Panc1 (cell line): ENCODE measurements around the gene OR10A6. TPM values are rescaled to one million over a fixed set of nuclear protein-coding genes. Genes with fewer than 3 reads are reported as not detected.

Experiments used
- ATAC-seq: fragments of 200-7000 bp; cut with Tn5 transposase; 2 replicates; pipeline ENCODE4 v1.9.1; 2020; ENCODE audit warnings: mild to moderate bottlenecking, moderate library complexity
- BruUV-seq: library from RNA; stranded (reverse); fragments of 400-500 nt; replicated peaks from 2 replicates; lab custom pipeline; 2021; lab: Mats Ljungman, UMichigan
- CTCF ChIA-PET: fragments of 300-600 bp; sonication (Branson Sonifier 250); formaldehyde crosslinking; loops from one replicate; lab custom pipeline; 2022; ENCODE audit warnings: antibody characterized with exemption; lab: Charles Lee
- POLR2A ChIA-PET: fragments of 300-600 bp; sonication (Branson Sonifier 250); formaldehyde crosslinking; loops from one replicate; lab custom pipeline; 2022; ENCODE audit warnings: antibody characterized with exemption; lab: Charles Lee
- DNase-seq: peaks from one replicate; pipeline ENCODE4 v3.0.0-alpha.2; 2010; ENCODE audit warnings: low read depth, low spot score
- H3K27ac ChIP-seq: 2 replicates; pipeline ENCODE4 v1.5.1; 2011; ENCODE audit warnings: mild to moderate bottlenecking, low read length, inconsistent platforms
- H3K27me3 ChIP-seq: fragments of 200-500 bp; sonication (Bioruptor generic); 2 replicates; pipeline ENCODE4 v1.6.0; 2014; ENCODE audit warnings: low read length, inconsistent platforms; ENCODE audit not compliant: control insufficient read depth, insufficient read depth
- H3K36me3 ChIP-seq: fragments of 200-500 bp; sonication (Bioruptor generic); 2 replicates; pipeline ENCODE4 v1.5.1; 2014; ENCODE audit warnings: inconsistent platforms, mild to moderate bottlenecking, low read length, moderate library complexity; ENCODE audit not compliant: control insufficient read depth, insufficient read depth
- H3K4me1 ChIP-seq: 2 replicates; pipeline ENCODE4 v1.5.1; 2011; ENCODE audit warnings: inconsistent platforms, mild to moderate bottlenecking, low read length, moderate library complexity; ENCODE audit not compliant: control insufficient read depth, insufficient read depth
- H3K4me3 ChIP-seq, 2 experiments: 2 replicates each; pipeline ENCODE4 v1.5.1; 2011 to 2012; ENCODE audit warnings: low read depth in 2 of 2, low read length in 2 of 2, mild to moderate bottlenecking in 2 of 2, inconsistent platforms in 1 of 2, moderate library complexity in 1 of 2
- H3K9me3 ChIP-seq: fragments of 200-500 bp; sonication (Bioruptor generic); 2 replicates; pipeline ENCODE4 v1.5.1; 2014; ENCODE audit warnings: low read depth, mild to moderate bottlenecking, inconsistent platforms, low read length, moderate library complexity; ENCODE audit not compliant: control insufficient read depth, insufficient read depth
- CTCF ChIP-seq: fragments of 450-650 bp; IDR thresholded peaks from 2 replicates; pipeline ENCODE4 v1.5.1; 2017; ENCODE audit warnings: mild to moderate bottlenecking
- POLR2AphosphoS5 ChIP-seq: IDR thresholded peaks from 2 replicates; pipeline ENCODE4 v1.6.1; 2012; ENCODE audit warnings: mild to moderate bottlenecking, low read depth, low read length, moderate library complexity
- SIN3A ChIP-seq: IDR thresholded peaks from 2 replicates; pipeline ENCODE4 v1.6.1; 2012; ENCODE audit warnings: low read depth, mild to moderate bottlenecking, low read length, moderate library complexity, borderline replicate concordance; ENCODE audit not compliant: insufficient read depth
- TCF7L2 ChIP-seq: IDR thresholded peaks from 2 replicates; pipeline ENCODE4 v1.6.1; 2011; ENCODE audit warnings: mild to moderate bottlenecking, low read depth, low read length, inconsistent platforms
- in situ Hi-C: cut with HindIII; loops from 2 replicates; pipeline ENCODE4 v1.10.0; 2016; ENCODE audit warnings: low sequenced_read_pairs, low pct_unique_long_range_greater_than_20kb
- intact Hi-C: fragments of 100-400 bp; cut with micrococcal nuclease; formaldehyde crosslinking; loops from one replicate; pipeline ENCODE4 v1.10.0; 2022; ENCODE audit not compliant: unreplicated experiment
- total RNA-seq: library from RNA; stranded (reverse); gene quantifications from one replicate; pipeline ENCODE4 v1.2.1, GENCODE V29; 2021; ENCODE audit not compliant: unreplicated experiment
- TF ChIP-seq, protein P1 (sequence below), 2 experiments: IDR thresholded peaks; 2 replicates each; pipeline ENCODE4 v1.6.1; 2011 to 2012; ENCODE audit warnings: low read depth in 2 of 2, control low read depth in 1 of 2, low read length in 1 of 2, mild to moderate bottlenecking in 1 of 2, moderate library complexity in 1 of 2; ENCODE audit not compliant: insufficient read depth in 1 of 2

Gene OR10A6
- total RNA-seq, 1 experiment from 2014 or later = not detected

DNA sequence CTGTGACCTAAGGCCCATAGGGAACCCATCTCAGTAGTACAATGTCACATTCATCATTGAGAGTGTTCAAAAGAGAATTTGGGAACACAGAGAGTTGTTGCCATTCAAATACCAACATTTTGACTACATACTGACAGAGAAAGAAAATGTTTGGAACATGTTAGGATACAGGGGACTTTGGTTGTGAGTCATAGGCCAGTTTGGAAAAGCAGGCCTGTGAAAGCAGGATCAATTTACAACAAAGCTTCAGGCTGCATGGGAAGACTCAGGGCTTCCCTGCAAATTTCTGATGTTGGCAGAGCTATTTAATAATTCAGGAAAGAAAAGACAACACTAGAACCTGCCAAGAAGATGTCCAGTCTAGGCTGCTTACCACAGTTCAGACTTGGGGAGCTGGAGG is 33.8 kb upstream of the OR10A6 start:
- no peaks in the 10 kb centered on the region for H3K9me3 ChIP-seq
- CTCF ChIA-PET = no interaction called here
- BruUV-seq = no TSS peak
- no peak overlapping the region for H3K27ac ChIP-seq
- H3K27me3 ChIP-seq = no peaks in the 10 kb centered on the region
- intact Hi-C loops = no loop called here
- no peak overlapping the region for H3K4me3 ChIP-seq
- TF ChIP-seq TCF7L2 (no peak), POLR2AphosphoS5 (no peak), SIN3A (no peak), CTCF (no peak)
- TF ChIP-seq, protein P1, sequence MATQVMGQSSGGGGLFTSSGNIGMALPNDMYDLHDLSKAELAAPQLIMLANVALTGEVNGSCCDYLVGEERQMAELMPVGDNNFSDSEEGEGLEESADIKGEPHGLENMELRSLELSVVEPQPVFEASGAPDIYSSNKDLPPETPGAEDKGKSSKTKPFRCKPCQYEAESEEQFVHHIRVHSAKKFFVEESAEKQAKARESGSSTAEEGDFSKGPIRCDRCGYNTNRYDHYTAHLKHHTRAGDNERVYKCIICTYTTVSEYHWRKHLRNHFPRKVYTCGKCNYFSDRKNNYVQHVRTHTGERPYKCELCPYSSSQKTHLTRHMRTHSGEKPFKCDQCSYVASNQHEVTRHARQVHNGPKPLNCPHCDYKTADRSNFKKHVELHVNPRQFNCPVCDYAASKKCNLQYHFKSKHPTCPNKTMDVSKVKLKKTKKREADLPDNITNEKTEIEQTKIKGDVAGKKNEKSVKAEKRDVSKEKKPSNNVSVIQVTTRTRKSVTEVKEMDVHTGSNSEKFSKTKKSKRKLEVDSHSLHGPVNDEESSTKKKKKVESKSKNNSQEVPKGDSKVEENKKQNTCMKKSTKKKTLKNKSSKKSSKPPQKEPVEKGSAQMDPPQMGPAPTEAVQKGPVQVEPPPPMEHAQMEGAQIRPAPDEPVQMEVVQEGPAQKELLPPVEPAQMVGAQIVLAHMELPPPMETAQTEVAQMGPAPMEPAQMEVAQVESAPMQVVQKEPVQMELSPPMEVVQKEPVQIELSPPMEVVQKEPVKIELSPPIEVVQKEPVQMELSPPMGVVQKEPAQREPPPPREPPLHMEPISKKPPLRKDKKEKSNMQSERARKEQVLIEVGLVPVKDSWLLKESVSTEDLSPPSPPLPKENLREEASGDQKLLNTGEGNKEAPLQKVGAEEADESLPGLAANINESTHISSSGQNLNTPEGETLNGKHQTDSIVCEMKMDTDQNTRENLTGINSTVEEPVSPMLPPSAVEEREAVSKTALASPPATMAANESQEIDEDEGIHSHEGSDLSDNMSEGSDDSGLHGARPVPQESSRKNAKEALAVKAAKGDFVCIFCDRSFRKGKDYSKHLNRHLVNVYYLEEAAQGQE (IDR thresholded peaks at IDR 0.05; ENCODE audit: insufficient read depth in 1 of 2, low read depth in 2 of 2, low read length in 1 of 2) = no peak
- no peaks in the 10 kb centered on the region for H3K36me3 ChIP-seq
- POLR2A ChIA-PET = interaction anchor here (0.5 kb wide), 1 partner anchor 10 kb away, joined by 3 read pairs; no protein-coding TSS in a partner anchor
- no peaks in the 10 kb centered on the region for H3K4me1 ChIP-seq
- in situ Hi-C loops = no loop called here
- ATAC-seq = no peak
- DNase-seq = no peak

DNA sequence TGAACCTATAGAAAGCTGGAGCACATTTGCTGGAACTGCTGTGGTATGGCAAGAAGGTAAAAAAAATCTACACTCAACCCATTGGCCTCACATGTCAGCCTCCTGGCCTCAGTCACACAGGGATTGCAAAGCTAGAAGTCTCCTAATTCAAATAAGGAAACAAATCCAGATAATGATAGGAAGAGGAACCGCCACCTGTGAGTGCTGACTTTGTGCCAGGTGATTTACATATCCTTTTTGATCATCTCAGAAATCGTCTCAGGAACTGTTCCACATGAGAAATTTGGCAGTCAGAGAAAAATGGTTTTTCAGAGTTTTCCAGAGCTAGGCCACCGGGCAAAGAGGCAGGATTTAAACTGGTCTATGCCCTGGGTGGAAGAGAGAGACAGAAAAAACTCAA is 33.2 kb upstream of the OR10A6 start:
- ChIA-PET CTCF (no interaction called here), POLR2A (interaction anchor here (0.5 kb wide), 1 partner anchor 10 kb away, joined by 3 read pairs; no protein-coding TSS in a partner anchor)
- H3K4me3 ChIP-seq = no peak overlapping the region
- H3K27me3 ChIP-seq = no peaks in the 10 kb centered on the region
- intact Hi-C loops = no loop called here
- TF ChIP-seq CTCF (no peak), TCF7L2 (no peak), POLR2AphosphoS5 (no peak), SIN3A (no peak)
- TF ChIP-seq, protein P1 (IDR thresholded peaks at IDR 0.05; ENCODE audit: insufficient read depth in 1 of 2, low read depth in 2 of 2, low read length in 1 of 2) = no peak
- no peaks in the 10 kb centered on the region for H3K4me1 ChIP-seq
- ATAC-seq = no peak
- no TSS peak for BruUV-seq
- H3K27ac ChIP-seq = no peak overlapping the region
- no peak for DNase-seq
- no peaks in the 10 kb centered on the region for H3K36me3 ChIP-seq
- no peaks in the 10 kb centered on the region for H3K9me3 ChIP-seq
- in situ Hi-C loops = no loop called here
